ENCODE results near the gene KCTD4. TPM values are rescaled to one million over a fixed set of nuclear protein-coding genes. Genes with fewer than 3 reads are reported as not detected.
"Not testable (repeated sequence)": the region's sequence is repeated elsewhere in the genome, so short reads cannot be mapped to it uniquely, and the experiment has no call there.

Gene KCTD4
- 6.7 and 8.5 TPM in 2 replicates for total RNA-seq

GRCh38 chr13:45200701-45201232 lies at the start of gene KCTD4:
KCTD4 (minus strand) TSS chr13:45201045; CDS start chr13:45194567, 6,478 bp downstream.
- DNase-seq (ENCODE audit: low read depth) = peak; percentile 71

- no peak for DNase-seq (ENCODE audit: low read depth)
These were observed 48.8 kb upstream of the KCTD4 start for GRCh38 chr13:45249662-45250061.

- DNase-seq (ENCODE audit: low read depth) = not testable (repeated sequence)
These were observed 43.9 kb upstream of the KCTD4 start for GRCh38 chr13:45244736-45245135.

- DNase-seq (ENCODE audit: low read depth) = no peak
These were observed 42.2 kb upstream of the KCTD4 start for GRCh38 chr13:45243077-45243476.

GRCh38 chr13:45242524-45242923 lies 41.7 kb upstream of the KCTD4 start:
- DNase-seq (ENCODE audit: low read depth) = no peak

GRCh38 chr13:45242070-45242469 lies 41.2 kb upstream of the KCTD4 start:
- DNase-seq (ENCODE audit: low read depth) = peak; percentile 61

- no peak for DNase-seq (ENCODE audit: low read depth)
These were observed 39.3 kb upstream of the KCTD4 start for GRCh38 chr13:45240143-45240542.

- peak; percentile 61 for DNase-seq (ENCODE audit: low read depth)
These were observed 38.3 kb upstream of the KCTD4 start for GRCh38 chr13:45238945-45239795.

GRCh38 chr13:45232591-45232990 lies 31.7 kb upstream of the KCTD4 start:
- DNase-seq (ENCODE audit: low read depth) = no peak

- DNase-seq (ENCODE audit: low read depth) = peak; percentile 58
These were observed 30.9 kb upstream of the KCTD4 start for GRCh38 chr13:45231722-45232121.

GRCh38 chr13:45231305-45231704 lies 30.5 kb upstream of the KCTD4 start:
- DNase-seq (ENCODE audit: low read depth) = no peak

GRCh38 chr13:45229172-45229571 lies 28.3 kb upstream of the KCTD4 start:
- DNase-seq (ENCODE audit: low read depth) = no peak

- no peak for DNase-seq (ENCODE audit: low read depth)
These were observed 27.2 kb upstream of the KCTD4 start for GRCh38 chr13:45228002-45228401.

- no peak for DNase-seq (ENCODE audit: low read depth)
These were observed 25.2 kb upstream of the KCTD4 start for GRCh38 chr13:45226024-45226423.

- DNase-seq (ENCODE audit: low read depth) = no peak
These were observed 24.5 kb upstream of the KCTD4 start for GRCh38 chr13:45225370-45225769.

GRCh38 chr13:45224176-45224575 lies 23.3 kb upstream of the KCTD4 start:
- DNase-seq (ENCODE audit: low read depth) = no peak

GRCh38 chr13:45222919-45223318 lies 22.1 kb upstream of the KCTD4 start:
- no peak for DNase-seq (ENCODE audit: low read depth)

- DNase-seq (ENCODE audit: low read depth) = no peak
These were observed 21.7 kb upstream of the KCTD4 start for GRCh38 chr13:45222516-45222915.

GRCh38 chr13:45220403-45220802 lies 19.6 kb upstream of the KCTD4 start:
- DNase-seq (ENCODE audit: low read depth) = no peak

GRCh38 chr13:45219938-45220375 lies 19.1 kb upstream of the KCTD4 start:
- DNase-seq (ENCODE audit: low read depth) = peak; percentile 98

GRCh38 chr13:45219123-45219891 lies 18.5 kb upstream of the KCTD4 start:
- DNase-seq (ENCODE audit: low read depth) = peak; percentile 47

- DNase-seq (ENCODE audit: low read depth) = no peak
These were observed 17.8 kb upstream of the KCTD4 start for GRCh38 chr13:45218689-45219088.

- DNase-seq (ENCODE audit: low read depth) = no peak
These were observed 15.3 kb upstream of the KCTD4 start for GRCh38 chr13:45216193-45216592.

All from renal cortical epithelial cell (primary cell).